Measurements from ENCODE around the gene ZDHHC7.

DNA sequence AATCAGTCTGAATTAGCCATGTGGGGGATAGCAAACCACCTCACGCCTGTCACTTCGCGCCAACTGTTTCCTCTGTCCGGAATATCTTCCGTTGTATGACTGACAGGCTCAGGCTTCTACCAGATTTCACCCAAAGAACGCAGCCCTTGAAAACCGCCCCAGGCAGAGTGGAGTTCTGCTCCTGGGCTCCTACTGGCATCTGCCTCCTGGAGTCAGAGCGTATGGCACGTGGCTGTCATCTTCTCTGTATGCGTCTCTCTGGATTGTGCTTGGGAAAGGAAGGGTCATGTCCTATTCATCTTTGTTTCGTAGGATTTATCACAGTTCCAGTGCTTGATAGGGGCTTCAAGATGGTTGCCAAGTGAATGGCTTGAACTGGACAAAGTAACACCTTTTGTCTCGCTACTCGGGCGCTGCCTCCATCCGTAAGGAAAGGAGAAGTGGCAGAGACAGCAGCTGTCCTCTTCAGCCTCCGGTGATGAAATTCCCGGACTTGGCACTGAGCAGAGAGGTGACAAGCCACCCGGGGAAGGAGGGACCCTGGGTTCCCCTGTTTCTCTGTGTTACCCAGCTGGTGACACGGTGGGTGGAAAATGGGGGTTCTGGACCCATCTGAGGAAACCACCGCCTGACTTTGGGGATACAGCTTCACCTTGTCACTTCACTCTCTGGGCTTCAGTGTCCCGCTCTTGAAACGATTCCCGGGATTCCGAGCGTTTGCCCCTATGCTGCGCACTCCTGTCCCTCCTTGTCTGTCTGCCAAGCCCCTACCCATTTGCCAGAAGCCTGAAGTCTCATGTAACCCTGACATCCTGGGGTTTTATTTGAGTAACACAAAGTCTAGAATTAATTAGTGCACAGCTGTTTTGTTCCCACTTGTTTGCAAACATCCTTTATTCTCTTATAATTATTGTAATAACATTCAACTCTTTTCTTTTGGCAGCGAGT, 30.2 kb upstream of the ZDHHC7 start:
- TF ChIP-seq, protein P1, sequence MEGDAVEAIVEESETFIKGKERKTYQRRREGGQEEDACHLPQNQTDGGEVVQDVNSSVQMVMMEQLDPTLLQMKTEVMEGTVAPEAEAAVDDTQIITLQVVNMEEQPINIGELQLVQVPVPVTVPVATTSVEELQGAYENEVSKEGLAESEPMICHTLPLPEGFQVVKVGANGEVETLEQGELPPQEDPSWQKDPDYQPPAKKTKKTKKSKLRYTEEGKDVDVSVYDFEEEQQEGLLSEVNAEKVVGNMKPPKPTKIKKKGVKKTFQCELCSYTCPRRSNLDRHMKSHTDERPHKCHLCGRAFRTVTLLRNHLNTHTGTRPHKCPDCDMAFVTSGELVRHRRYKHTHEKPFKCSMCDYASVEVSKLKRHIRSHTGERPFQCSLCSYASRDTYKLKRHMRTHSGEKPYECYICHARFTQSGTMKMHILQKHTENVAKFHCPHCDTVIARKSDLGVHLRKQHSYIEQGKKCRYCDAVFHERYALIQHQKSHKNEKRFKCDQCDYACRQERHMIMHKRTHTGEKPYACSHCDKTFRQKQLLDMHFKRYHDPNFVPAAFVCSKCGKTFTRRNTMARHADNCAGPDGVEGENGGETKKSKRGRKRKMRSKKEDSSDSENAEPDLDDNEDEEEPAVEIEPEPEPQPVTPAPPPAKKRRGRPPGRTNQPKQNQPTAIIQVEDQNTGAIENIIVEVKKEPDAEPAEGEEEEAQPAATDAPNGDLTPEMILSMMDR (IDR thresholded peaks at IDR 0.05), result no peak
- no peak for TF ChIP-seq POLR2A (IDR thresholded peaks at IDR 0.05)

Data from heart left ventricle (tissue), 13 donors.